ENCODE measurements around the gene ERVK3-1. TPM values are rescaled to one million over a fixed set of nuclear protein-coding genes. Genes with fewer than 3 reads are reported as not detected.

The ERVK3-1 gene
- total RNA-seq, 1 donor from 2014 or later: 41.3 TPM

DNA sequence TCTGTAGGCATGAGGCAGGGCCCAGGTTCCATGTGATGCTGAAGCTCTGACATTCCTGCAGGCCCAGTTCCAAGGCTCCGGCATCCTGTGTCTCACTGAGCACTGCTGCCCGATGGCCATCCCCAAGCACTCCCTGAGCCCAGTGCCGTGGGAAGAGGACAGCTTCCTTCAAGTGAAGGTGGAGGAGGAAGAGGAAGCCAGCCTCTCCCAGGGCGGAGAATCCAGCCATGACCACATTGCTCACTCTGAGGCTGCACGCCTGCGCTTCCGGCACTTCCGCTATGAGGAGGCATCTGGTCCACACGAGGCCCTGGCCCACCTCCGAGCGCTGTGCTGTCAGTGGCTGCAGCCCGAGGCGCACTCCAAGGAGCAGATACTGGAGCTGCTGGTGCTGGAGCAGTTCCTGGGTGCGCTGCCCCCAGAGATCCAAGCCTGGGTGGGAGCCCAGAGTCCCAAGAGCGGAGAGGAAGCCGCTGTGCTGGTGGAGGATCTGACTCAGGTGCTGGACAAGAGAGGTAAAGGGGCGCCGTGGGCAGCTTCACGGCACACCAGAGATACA lies 29.6 kb downstream of the ERVK3-1 start:
- H3K9me3 Mint-ChIP-seq (ENCODE audit: low read depth): no peaks in the 10 kb centered on the region
- H3K27me3 Mint-ChIP-seq: no peaks in the 10 kb centered on the region
- TF ChIP-seq, protein P1, sequence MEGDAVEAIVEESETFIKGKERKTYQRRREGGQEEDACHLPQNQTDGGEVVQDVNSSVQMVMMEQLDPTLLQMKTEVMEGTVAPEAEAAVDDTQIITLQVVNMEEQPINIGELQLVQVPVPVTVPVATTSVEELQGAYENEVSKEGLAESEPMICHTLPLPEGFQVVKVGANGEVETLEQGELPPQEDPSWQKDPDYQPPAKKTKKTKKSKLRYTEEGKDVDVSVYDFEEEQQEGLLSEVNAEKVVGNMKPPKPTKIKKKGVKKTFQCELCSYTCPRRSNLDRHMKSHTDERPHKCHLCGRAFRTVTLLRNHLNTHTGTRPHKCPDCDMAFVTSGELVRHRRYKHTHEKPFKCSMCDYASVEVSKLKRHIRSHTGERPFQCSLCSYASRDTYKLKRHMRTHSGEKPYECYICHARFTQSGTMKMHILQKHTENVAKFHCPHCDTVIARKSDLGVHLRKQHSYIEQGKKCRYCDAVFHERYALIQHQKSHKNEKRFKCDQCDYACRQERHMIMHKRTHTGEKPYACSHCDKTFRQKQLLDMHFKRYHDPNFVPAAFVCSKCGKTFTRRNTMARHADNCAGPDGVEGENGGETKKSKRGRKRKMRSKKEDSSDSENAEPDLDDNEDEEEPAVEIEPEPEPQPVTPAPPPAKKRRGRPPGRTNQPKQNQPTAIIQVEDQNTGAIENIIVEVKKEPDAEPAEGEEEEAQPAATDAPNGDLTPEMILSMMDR (IDR thresholded peaks at IDR 0.05; ENCODE audit: unreplicated experiment): no peak
- no peak for DNase-seq (ENCODE audit: low spot score, unreplicated experiment)
- H3K36me3 Mint-ChIP-seq (ENCODE audit: insufficient read depth): peaks cover 18% of the 10 kb centered on the region
- no peak overlapping the region for H3K27ac Mint-ChIP-seq
- no peak overlapping the region for H3K4me3 Mint-ChIP-seq (ENCODE audit: low read depth)
- peaks cover 7% of the 10 kb centered on the region for H3K4me1 Mint-ChIP-seq (ENCODE audit: low read depth)

DNA sequence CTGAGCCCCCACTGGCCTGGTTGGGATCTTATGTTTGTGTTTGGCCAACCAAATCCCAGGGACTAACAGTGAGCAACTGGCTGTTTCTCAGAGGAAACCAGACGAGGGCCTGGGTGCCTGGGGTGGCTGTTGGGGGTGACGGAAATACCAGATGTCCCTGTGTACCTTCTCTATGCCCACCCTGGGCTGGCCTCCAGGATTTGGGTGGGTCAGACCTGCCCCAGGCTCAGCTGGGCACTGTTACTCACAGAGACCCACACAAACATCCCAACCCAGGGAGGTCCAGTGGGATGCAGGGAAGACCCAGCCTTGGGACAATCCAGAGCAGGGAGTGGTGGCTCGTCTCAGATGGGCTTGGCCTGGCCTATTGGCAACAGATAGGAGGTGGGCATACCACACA lies 30.5 kb downstream of the ERVK3-1 start:
- peaks cover 21% of the 10 kb centered on the region for H3K36me3 Mint-ChIP-seq (ENCODE audit: insufficient read depth)

GRCh38 chr19:58336216-58336615 lies 31.0 kb downstream of the ERVK3-1 start:
- Mint-ChIP-seq H3K27me3 (no peaks in the 10 kb centered on the region), H3K4me1 (ENCODE audit: low read depth) (no peaks in the 10 kb centered on the region), H3K36me3 (ENCODE audit: insufficient read depth) (peaks cover 22% of the 10 kb centered on the region), H3K27ac (no peak overlapping the region), H3K4me3 (ENCODE audit: low read depth) (no peak overlapping the region), H3K9me3 (ENCODE audit: low read depth) (no peaks in the 10 kb centered on the region)
- no peak for DNase-seq (ENCODE audit: low spot score, unreplicated experiment)
- TF ChIP-seq, protein P1 (IDR thresholded peaks at IDR 0.05; ENCODE audit: unreplicated experiment): no peak

More for the DNA sequence above, 30.5 kb downstream of the ERVK3-1 start:
- H3K4me1 Mint-ChIP-seq (ENCODE audit: low read depth): peaks cover 4% of the 10 kb centered on the region
- TF ChIP-seq, protein P1 (IDR thresholded peaks at IDR 0.05; ENCODE audit: unreplicated experiment): no peak
- no peaks in the 10 kb centered on the region for H3K9me3 Mint-ChIP-seq (ENCODE audit: low read depth)
- no peaks in the 10 kb centered on the region for H3K27me3 Mint-ChIP-seq
- no peak overlapping the region for H3K27ac Mint-ChIP-seq
- DNase-seq (ENCODE audit: low spot score, unreplicated experiment): no peak
- H3K4me3 Mint-ChIP-seq (ENCODE audit: low read depth): no peak overlapping the region

DNA sequence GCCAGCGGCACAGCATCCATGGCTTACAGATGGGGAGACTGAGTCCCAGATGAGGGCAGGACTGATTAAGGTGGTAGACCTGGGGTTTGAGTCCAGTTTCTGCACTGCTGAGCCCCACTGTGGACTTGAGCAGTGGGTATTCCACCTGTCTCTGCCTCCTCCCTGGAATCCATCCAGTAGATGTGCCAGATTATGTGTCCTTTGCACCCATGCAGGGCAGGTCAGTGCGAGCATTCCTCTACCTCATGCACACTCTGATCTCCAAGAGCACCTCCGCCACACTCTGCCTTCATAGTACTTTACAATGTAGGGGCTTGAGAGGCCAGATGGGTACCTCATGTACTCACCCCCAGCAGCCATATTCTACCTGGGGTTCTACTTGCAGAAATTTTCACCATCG lies 31.6 kb downstream of the ERVK3-1 start:
- H3K9me3 Mint-ChIP-seq (ENCODE audit: low read depth): no peaks in the 10 kb centered on the region

DNA sequence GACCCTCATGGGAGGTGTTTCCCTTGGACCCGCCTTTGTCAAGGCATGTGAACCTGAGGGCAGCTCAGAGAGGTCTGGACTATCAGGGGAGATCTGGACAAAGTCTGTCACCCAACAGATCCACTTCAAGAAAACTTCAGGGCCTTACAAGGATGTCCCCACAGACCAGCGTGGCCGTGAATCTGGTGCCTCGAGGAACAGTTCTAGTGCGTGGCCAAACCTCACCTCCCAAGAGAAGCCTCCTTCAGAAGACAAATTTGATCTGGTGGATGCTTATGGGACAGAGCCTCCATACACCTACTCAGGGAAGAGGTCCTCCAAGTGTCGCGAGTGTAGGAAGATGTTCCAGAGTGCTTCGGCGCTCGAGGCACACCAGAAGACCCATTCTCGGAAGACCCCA lies 33.2 kb downstream of the ERVK3-1 start:
- H3K4me1 Mint-ChIP-seq (ENCODE audit: low read depth): no peaks in the 10 kb centered on the region
- no peak overlapping the region for H3K4me3 Mint-ChIP-seq (ENCODE audit: low read depth)
- no peak for DNase-seq (ENCODE audit: low spot score, unreplicated experiment)
- H3K9me3 Mint-ChIP-seq (ENCODE audit: low read depth): no peaks in the 10 kb centered on the region
- no peaks in the 10 kb centered on the region for H3K27me3 Mint-ChIP-seq
- no peak overlapping the region for H3K27ac Mint-ChIP-seq
- peaks cover 22% of the 10 kb centered on the region for H3K36me3 Mint-ChIP-seq (ENCODE audit: insufficient read depth)
- TF ChIP-seq, protein P1 (IDR thresholded peaks at IDR 0.05; ENCODE audit: unreplicated experiment): no peak

More for the DNA sequence above, 31.6 kb downstream of the ERVK3-1 start:
- H3K27me3 Mint-ChIP-seq: no peaks in the 10 kb centered on the region
- H3K36me3 Mint-ChIP-seq (ENCODE audit: insufficient read depth): peaks cover 22% of the 10 kb centered on the region
- no peak for DNase-seq (ENCODE audit: low spot score, unreplicated experiment)
- TF ChIP-seq, protein P1 (IDR thresholded peaks at IDR 0.05; ENCODE audit: unreplicated experiment): no peak
- no peak overlapping the region for H3K27ac Mint-ChIP-seq
- no peaks in the 10 kb centered on the region for H3K4me1 Mint-ChIP-seq (ENCODE audit: low read depth)
- no peak overlapping the region for H3K4me3 Mint-ChIP-seq (ENCODE audit: low read depth)

All from progenitor cell of endocrine pancreas (in vitro differentiated cells).